Thymus (tissue), 11 donors: ENCODE data around the gene MAGI2. TPM values are rescaled to one million over a fixed set of nuclear protein-coding genes. Genes with fewer than 3 reads are reported as not detected.

Experiments used
- DNase-seq, 9 donors: peaks; one replicate each; pipeline ENCODE4 v3.0.0-alpha.2; 2013; ENCODE audit warnings: low spot score in 9 of 9, low read depth in 6 of 9, missing footprints in 1 of 9
- H3K27ac ChIP-seq, 2 donors: one replicate each; pipeline ENCODE4 v1.5.1; 2013; ENCODE audit warnings: control low read depth in 1 of 2, low read depth in 1 of 2, low read length in 1 of 2, mild to moderate bottlenecking in 1 of 2, moderate library complexity in 1 of 2
- H3K27me3 ChIP-seq, 2 donors: one replicate each; pipeline ENCODE4 v1.5.1; 2013; ENCODE audit warnings: low read length in 1 of 2; ENCODE audit not compliant: control insufficient read depth in 2 of 2, insufficient read depth in 1 of 2
- H3K36me3 ChIP-seq, 2 donors: one replicate each; pipeline ENCODE4 v1.5.1; 2013; ENCODE audit warnings: low read length in 1 of 2, mild to moderate bottlenecking in 1 of 2, moderate library complexity in 1 of 2; ENCODE audit not compliant: control insufficient read depth in 2 of 2, insufficient read depth in 2 of 2
- H3K4me1 ChIP-seq, 2 donors: one replicate each; pipeline ENCODE4 v1.5.1; 2013; ENCODE audit warnings: low read length in 2 of 2; ENCODE audit not compliant: control insufficient read depth in 2 of 2, insufficient read depth in 2 of 2
- H3K4me3 ChIP-seq, 2 donors: one replicate each; pipeline ENCODE4 v1.5.1; 2013; ENCODE audit warnings: low read length in 2 of 2, control low read depth in 1 of 2, mild to moderate bottlenecking in 1 of 2
- H3K9me3 ChIP-seq, 2 donors: one replicate each; pipeline ENCODE4 v1.5.1; 2013; ENCODE audit warnings: low read length in 1 of 2, mild to moderate bottlenecking in 1 of 2; ENCODE audit not compliant: control insufficient read depth in 2 of 2, insufficient read depth in 1 of 2
- WGBS: extraction: QIAGEN DNeasy Blood & Tissue Kit; methylation state at CpG from one replicate; pipeline ENCODE4 v1.1.7; 2013; 5-methylcytosine and 5-hydroxymethylcytosine counted together
- polyA plus RNA-seq: library from polyadenylated mRNA; stranded (reverse); fragments of 200-250 nt; gene quantifications from one replicate; pipeline ENCODE4 v1.2.3, GENCODE V29; 2013
- total RNA-seq: library from RNA; stranded (reverse); fragments of 120-200 nt; gene quantifications from one replicate; pipeline ENCODE4 v1.2.4, GENCODE V29; 2013
- donor health status: healthy.

MAGI2 gene
- total and polyA plus RNA-seq, 2 donors = 0.42 to 1.7 TPM

DNA sequence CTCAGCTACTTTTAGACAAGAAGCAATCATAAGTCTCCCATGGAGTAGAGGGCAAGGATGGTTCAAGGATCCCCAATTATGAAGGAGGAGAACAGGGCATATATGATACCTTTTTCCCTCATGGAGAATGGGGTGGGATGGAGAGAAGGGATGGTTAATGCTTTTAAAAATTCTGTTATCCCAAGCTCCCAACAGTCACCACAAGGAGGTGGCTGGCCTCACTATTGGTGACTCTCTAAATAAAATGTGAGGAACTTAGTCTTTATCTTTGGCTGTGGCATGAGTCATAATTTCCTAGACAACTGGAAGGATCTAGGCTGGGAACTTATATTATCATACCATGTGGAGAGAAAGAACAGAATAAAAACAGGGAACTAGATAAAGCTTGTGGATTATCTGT lies 1357.9 kb downstream of the MAGI2 start:
- no peaks in the 10 kb centered on the region for H3K4me1 ChIP-seq
- no peaks in the 10 kb centered on the region for H3K36me3 ChIP-seq
- no peak overlapping the region for H3K27ac ChIP-seq
- no peaks in the 10 kb centered on the region for H3K9me3 ChIP-seq
- DNase-seq = no peak
- H3K4me3 ChIP-seq = no peak overlapping the region
- H3K27me3 ChIP-seq = no peaks in the 10 kb centered on the region

DNA sequence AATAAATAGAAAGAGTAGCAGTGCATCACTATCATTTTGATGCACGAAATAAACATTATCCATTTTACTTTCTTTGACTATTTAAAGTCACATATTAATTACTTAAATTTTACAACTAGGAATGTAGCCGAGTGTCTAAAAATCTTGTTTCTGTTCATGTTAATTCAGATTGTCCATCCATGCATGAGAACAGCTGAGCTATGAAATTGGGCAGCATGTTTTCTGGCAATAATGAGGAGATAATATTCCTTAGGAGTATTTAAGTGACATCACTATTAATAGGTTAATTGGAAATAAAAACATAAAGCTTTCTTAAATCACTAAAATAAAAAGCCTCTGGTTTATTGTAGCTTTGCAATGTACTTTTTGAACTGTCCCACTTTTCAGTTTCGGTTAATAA lies 1361.1 kb downstream of the MAGI2 start:
- H3K9me3 ChIP-seq = no peaks in the 10 kb centered on the region
- H3K36me3 ChIP-seq = no peaks in the 10 kb centered on the region
- DNase-seq = no peak
- no peaks in the 10 kb centered on the region for H3K4me1 ChIP-seq
- no peak overlapping the region for H3K27ac ChIP-seq
- H3K27me3 ChIP-seq = no peaks in the 10 kb centered on the region
- H3K4me3 ChIP-seq = no peak overlapping the region
- WGBS = 91% methylated on average over 3 of the region's 3 CpGs

DNA sequence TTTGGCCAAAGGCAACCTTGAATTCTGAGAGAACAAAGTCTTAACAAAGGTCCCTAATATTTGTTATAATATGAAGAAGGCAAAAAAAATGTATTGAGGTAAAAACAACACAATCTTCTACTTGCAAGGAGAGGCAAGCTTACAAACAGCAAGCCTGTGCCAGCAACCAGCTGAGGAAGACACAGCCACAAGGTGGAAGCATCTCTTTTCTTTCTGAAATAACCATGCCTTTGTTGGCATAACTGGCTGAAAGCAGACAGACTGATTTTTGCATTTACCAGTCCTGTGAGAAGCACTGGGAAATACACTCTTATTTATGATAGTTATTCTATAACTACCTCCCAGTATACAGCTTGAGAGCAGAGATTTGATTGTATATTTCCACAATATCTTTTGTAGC lies 1362.9 kb downstream of the MAGI2 start:
- Histone ChIP-seq H3K4me3 (no peak overlapping the region), H3K27me3 (no peaks in the 10 kb centered on the region), H3K36me3 (no peaks in the 10 kb centered on the region), H3K27ac (no peak overlapping the region), H3K4me1 (no peaks in the 10 kb centered on the region), H3K9me3 (no peaks in the 10 kb centered on the region)
- no peak for DNase-seq

DNA sequence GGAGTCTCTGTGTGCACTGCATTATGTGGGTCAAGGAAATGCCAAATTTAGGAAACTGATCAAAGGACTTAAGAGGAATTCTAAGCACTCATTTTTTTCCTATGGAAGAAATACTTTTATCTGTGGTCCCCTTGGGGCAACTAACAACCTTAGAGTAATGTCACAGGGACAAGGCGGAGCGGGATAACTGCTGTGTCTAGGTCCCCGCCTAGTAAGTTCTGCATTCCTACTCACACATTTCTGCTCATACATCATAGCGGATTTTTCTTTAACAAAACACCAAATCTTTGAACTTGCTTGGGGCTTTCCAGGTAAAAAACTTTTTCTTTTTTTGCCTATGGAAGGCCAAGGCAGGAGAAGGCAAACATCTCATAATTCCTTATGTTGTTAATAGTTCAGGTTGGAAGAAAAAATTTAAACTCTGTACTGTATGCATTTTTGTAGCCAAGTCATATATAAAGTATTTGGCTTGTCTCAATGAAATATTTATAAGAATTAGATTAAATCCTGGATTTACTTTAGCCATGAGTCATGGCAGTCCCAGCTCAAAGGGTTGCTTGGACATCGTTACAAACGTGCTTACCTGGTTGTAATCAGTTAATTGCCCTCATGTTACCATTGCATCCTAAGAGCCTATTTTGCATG lies 1369.9 kb downstream of the MAGI2 start:
- Histone ChIP-seq H3K27ac (no peak overlapping the region), H3K4me1 (no peaks in the 10 kb centered on the region), H3K27me3 (no peaks in the 10 kb centered on the region), H3K9me3 (no peaks in the 10 kb centered on the region), H3K4me3 (no peak overlapping the region), H3K36me3 (no peaks in the 10 kb centered on the region)
- DNase-seq = no peak
- whole genome bisulfite sequencing = 98% methylated on average over 6 of the region's 6 CpGs

DNA sequence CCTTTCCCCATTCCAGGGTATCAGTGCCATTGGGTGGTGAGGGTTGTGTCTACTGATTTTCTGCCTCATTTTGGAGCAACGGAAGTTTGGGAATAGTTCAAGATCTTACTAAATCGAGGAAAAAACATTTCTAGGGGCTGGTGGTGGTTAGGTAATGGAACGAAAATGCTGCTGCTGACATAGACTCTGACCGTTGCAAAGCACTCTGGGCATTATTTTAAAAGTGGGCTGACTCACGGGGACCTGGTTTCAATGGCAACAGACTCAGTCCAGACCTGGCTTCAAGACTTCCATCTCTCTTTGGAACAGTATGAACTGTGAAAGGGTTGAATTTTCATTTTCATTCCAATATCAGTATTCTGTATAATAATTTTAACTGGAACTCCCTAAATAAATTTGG lies 1370.9 kb downstream of the MAGI2 start:
- H3K4me3 ChIP-seq = no peak overlapping the region
- no peaks in the 10 kb centered on the region for H3K9me3 ChIP-seq
- no peaks in the 10 kb centered on the region for H3K4me1 ChIP-seq
- H3K27me3 ChIP-seq = no peaks in the 10 kb centered on the region
- DNase-seq = no peak
- H3K27ac ChIP-seq = no peak overlapping the region
- WGBS = 89% methylated on average over 5 of the region's 5 CpGs
- H3K36me3 ChIP-seq = no peaks in the 10 kb centered on the region

DNA sequence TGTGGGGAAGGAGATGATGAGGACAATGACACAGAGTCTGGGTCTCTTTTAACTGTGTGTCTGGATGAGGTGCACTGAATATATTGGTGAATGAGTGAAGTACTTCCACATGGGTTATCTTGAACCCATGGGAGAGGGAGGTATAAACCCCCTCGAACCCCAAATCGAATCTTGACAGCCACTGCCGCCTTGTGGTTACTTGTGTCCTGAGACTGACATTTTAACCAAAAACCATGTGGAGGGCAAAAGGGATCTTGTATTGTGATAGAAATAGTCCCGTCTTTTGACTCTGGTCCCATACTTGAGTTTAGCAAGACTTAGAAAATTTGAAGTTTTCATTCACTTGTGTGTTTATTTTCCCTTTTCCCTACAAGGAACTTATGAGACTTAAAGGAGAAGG lies 1371.6 kb downstream of the MAGI2 start:
- H3K36me3 ChIP-seq = no peaks in the 10 kb centered on the region
- H3K4me1 ChIP-seq = no peaks in the 10 kb centered on the region
- no peak overlapping the region for H3K4me3 ChIP-seq
- no peak for DNase-seq
- no peaks in the 10 kb centered on the region for H3K9me3 ChIP-seq
- H3K27me3 ChIP-seq = no peaks in the 10 kb centered on the region
- 80% methylated on average over 4 of the region's 4 CpGs for WGBS
- no peak overlapping the region for H3K27ac ChIP-seq

- H3K27ac ChIP-seq = no peak overlapping the region
- H3K4me1 ChIP-seq = no peaks in the 10 kb centered on the region
- DNase-seq = no peak
- WGBS = 98% methylated on average over 1 of the region's 1 CpG
- no peaks in the 10 kb centered on the region for H3K36me3 ChIP-seq
- H3K4me3 ChIP-seq = no peak overlapping the region
- no peaks in the 10 kb centered on the region for H3K27me3 ChIP-seq
- H3K9me3 ChIP-seq = no peaks in the 10 kb centered on the region
Measured at GRCh38 chr7:78081344-78081743, 1372.1 kb downstream of the MAGI2 start.

- DNase-seq = no peak
- Histone ChIP-seq H3K4me1 (no peaks in the 10 kb centered on the region), H3K27ac (no peak overlapping the region), H3K36me3 (no peaks in the 10 kb centered on the region), H3K9me3 (no peaks in the 10 kb centered on the region), H3K27me3 (no peaks in the 10 kb centered on the region), H3K4me3 (no peak overlapping the region)
- WGBS = 92% methylated on average over 4 of the region's 4 CpGs
Measured at GRCh38 chr7:78080811-78081210, 1372.7 kb downstream of the MAGI2 start.

- DNase-seq = no peak
- Histone ChIP-seq H3K27ac (no peak overlapping the region), H3K4me3 (no peak overlapping the region), H3K9me3 (no peaks in the 10 kb centered on the region), H3K4me1 (no peaks in the 10 kb centered on the region), H3K27me3 (no peaks in the 10 kb centered on the region), H3K36me3 (no peaks in the 10 kb centered on the region)
- WGBS = 74% methylated on average over 2 of the region's 2 CpGs
Measured at GRCh38 chr7:78080241-78080640, 1373.2 kb downstream of the MAGI2 start.

- no peak overlapping the region for H3K4me3 ChIP-seq
- DNase-seq = no peak
- no peaks in the 10 kb centered on the region for H3K9me3 ChIP-seq
- no peak overlapping the region for H3K27ac ChIP-seq
- no peaks in the 10 kb centered on the region for H3K4me1 ChIP-seq
- 90% methylated on average over 3 of the region's 3 CpGs for WGBS
- peaks cover 0 to 2% of the 10 kb centered on the region in 2 donors for H3K27me3 ChIP-seq
- H3K36me3 ChIP-seq = no peaks in the 10 kb centered on the region
Measured at GRCh38 chr7:78074713-78075112, 1378.8 kb downstream of the MAGI2 start.
